GM21390 (cell line): Measurements from ENCODE around the gene UGT8.
A peak's percentile ranks its signal among the peaks of the same experiment; 100 is the strongest.

Experiments
- ATAC-seq: cut with Tn5 transposase; IDR thresholded peaks from one replicate; pipeline ENCODE4 v1.9.1; 2021; ENCODE audit not compliant: unreplicated experiment

Gene UGT8

GRCh38 chr4:114688059-114688458, 89.5 kb downstream of the UGT8 start:
- ATAC-seq, result no peak

GRCh38 chr4:114690571-114690970, 92.0 kb downstream of the UGT8 start:
- ATAC-seq, result no peak

GRCh38 chr4:114691865-114692264, 93.3 kb downstream of the UGT8 start:
- peak; percentile 96 for ATAC-seq

- ATAC-seq, result no peak
These were observed 94.4 kb downstream of the UGT8 start for GRCh38 chr4:114692958-114693357.

GRCh38 chr4:114694770-114695169, 96.2 kb downstream of the UGT8 start:
- no peak for ATAC-seq

- no peak for ATAC-seq
These were observed 99.6 kb downstream of the UGT8 start for GRCh38 chr4:114698231-114698630.

- ATAC-seq, result no peak
These were observed 102.9 kb downstream of the UGT8 start for GRCh38 chr4:114701491-114701890.

GRCh38 chr4:114717432-114717831, 118.8 kb downstream of the UGT8 start:
- no peak for ATAC-seq

- ATAC-seq, result no peak
These were observed 126.5 kb downstream of the UGT8 start for GRCh38 chr4:114725066-114725465.

- ATAC-seq, result no peak
These were observed 128.9 kb downstream of the UGT8 start for GRCh38 chr4:114727461-114727860.
